ENCODE data around the gene ENHO.

ENHO gene

GRCh38 chr9:34524349-34524748 is 1.6 kb upstream of the ENHO start:
- Histone ChIP-seq H3K4me3 (ENCODE audit: insufficient read depth, low read length, poor library complexity, severe bottlenecking) (no peak overlapping the region), H3K9ac (ENCODE audit: low read length) (no peak overlapping the region), H3K9me3 (ENCODE audit: insufficient read depth, low read length) (no peaks in the 10 kb centered on the region), H4K20me1 (ENCODE audit: low read depth, low read length) (no peaks in the 10 kb centered on the region), H2AFZ (ENCODE audit: low read depth, low read length, severe bottlenecking) (no peak overlapping the region), H3K4me2 (ENCODE audit: low read depth, low read length, poor library complexity, severe bottlenecking) (no peak overlapping the region), H3K79me2 (ENCODE audit: insufficient read depth, low read length) (no peaks in the 10 kb centered on the region), H3K9me2 (replicated peaks; ENCODE audit: insufficient read depth, low read length) (no peaks in the 10 kb centered on the region), H3K27ac (ENCODE audit: low read depth, low read length) (no peak overlapping the region), H3K36me3 (ENCODE audit: low read length) (no peaks in the 10 kb centered on the region), H3F3A (ENCODE audit: insufficient read depth) (no peaks in the 10 kb centered on the region), H3K27me3 (ENCODE audit: low read length) (no peaks in the 10 kb centered on the region)
- no peak for TF ChIP-seq EZH2phosphoT487 (conservative IDR thresholded peaks at IDR 0.05; ENCODE audit: low read length)
- TF ChIP-seq CTCF (IDR thresholded peaks at IDR 0.05; ENCODE audit: insufficient read depth, low read length, poor library complexity, severe bottlenecking) = no peak

- H3K27me3 ChIP-seq (ENCODE audit: low read length) = no peaks in the 10 kb centered on the region
- no peaks in the 10 kb centered on the region for H3K9me2 ChIP-seq (replicated peaks; ENCODE audit: insufficient read depth, low read length)
- peak overlapping the region; percentile 42 for H2AFZ ChIP-seq (ENCODE audit: low read depth, low read length, severe bottlenecking)
- H4K20me1 ChIP-seq (ENCODE audit: low read depth, low read length) = no peaks in the 10 kb centered on the region
- TF ChIP-seq EZH2phosphoT487 (conservative IDR thresholded peaks at IDR 0.05; ENCODE audit: low read length) (peak; percentile 97), CTCF (IDR thresholded peaks at IDR 0.05; ENCODE audit: insufficient read depth, low read length, poor library complexity, severe bottlenecking) (no peak)
- no peak overlapping the region for H3K27ac ChIP-seq (ENCODE audit: low read depth, low read length)
- H3K9me3 ChIP-seq (ENCODE audit: insufficient read depth, low read length) = no peaks in the 10 kb centered on the region
- peak overlapping the region; percentile 39 for H3K4me3 ChIP-seq (ENCODE audit: insufficient read depth, low read length, poor library complexity, severe bottlenecking)
- peak overlapping the region; percentile 51 for H3K4me2 ChIP-seq (ENCODE audit: low read depth, low read length, poor library complexity, severe bottlenecking)
- no peaks in the 10 kb centered on the region for H3K79me2 ChIP-seq (ENCODE audit: insufficient read depth, low read length)
- peak overlapping the region; percentile 52 for H3K9ac ChIP-seq (ENCODE audit: low read length)
- no peaks in the 10 kb centered on the region for H3F3A ChIP-seq (ENCODE audit: insufficient read depth)
- H3K36me3 ChIP-seq (ENCODE audit: low read length) = no peaks in the 10 kb centered on the region
These were observed 501 bp downstream of the ENHO start for GRCh38 chr9:34522091-34522887.

- no peak overlapping the region for H3K27ac ChIP-seq (ENCODE audit: low read depth, low read length)
- no peak for TF ChIP-seq CTCF (IDR thresholded peaks at IDR 0.05; ENCODE audit: insufficient read depth, low read length, poor library complexity, severe bottlenecking)
- TF ChIP-seq EZH2phosphoT487 (conservative IDR thresholded peaks at IDR 0.05; ENCODE audit: low read length) = no peak
- H3K4me3 ChIP-seq (ENCODE audit: insufficient read depth, low read length, poor library complexity, severe bottlenecking) = no peak overlapping the region
- no peaks in the 10 kb centered on the region for H4K20me1 ChIP-seq (ENCODE audit: low read depth, low read length)
- H3F3A ChIP-seq (ENCODE audit: insufficient read depth) = no peaks in the 10 kb centered on the region
- no peaks in the 10 kb centered on the region for H3K79me2 ChIP-seq (ENCODE audit: insufficient read depth, low read length)
- H3K4me2 ChIP-seq (ENCODE audit: low read depth, low read length, poor library complexity, severe bottlenecking) = no peak overlapping the region
- H3K9me2 ChIP-seq (replicated peaks; ENCODE audit: insufficient read depth, low read length) = no peaks in the 10 kb centered on the region
- H3K36me3 ChIP-seq (ENCODE audit: low read length) = no peaks in the 10 kb centered on the region
- H3K9ac ChIP-seq (ENCODE audit: low read length) = no peak overlapping the region
- no peaks in the 10 kb centered on the region for H3K27me3 ChIP-seq (ENCODE audit: low read length)
- H3K9me3 ChIP-seq (ENCODE audit: insufficient read depth, low read length) = no peaks in the 10 kb centered on the region
- no peak overlapping the region for H2AFZ ChIP-seq (ENCODE audit: low read depth, low read length, severe bottlenecking)
These were observed 1.3 kb downstream of the ENHO start for GRCh38 chr9:34521406-34522045.

Measured in SU-DHL-6 (cell line).